Sigmoid colon (tissue), 4 donors: ENCODE measurements around the gene CCDC181.

Experiments
- CTCF ChIP-seq, 4 experiments: fragments of 450-650 bp in 3 of 4; fragments of 200-600 bp in 1 of 4; IDR thresholded peaks; one replicate each; pipeline ENCODE4 v1.5.1; 2016 to 2019; ENCODE audit warnings: antibody characterized with exemption in 4 of 4, mild to moderate bottlenecking in 3 of 4, moderate library complexity in 2 of 4
- POLR2AphosphoS5 ChIP-seq, 4 donors: sonication (generic); formaldehyde crosslinking; IDR thresholded peaks; one replicate each; pipeline ENCODE4 v1.6.1; 2017; ENCODE audit warnings: antibody characterized with exemption in 4 of 4

- no peak for TF ChIP-seq CTCF (IDR thresholded peaks at IDR 0.05)
- no peak for TF ChIP-seq POLR2AphosphoS5 (IDR thresholded peaks at IDR 0.05)
Observed at GRCh38 chr1:169361281-169361680, 66.0 kb downstream of the CCDC181 start.
